Mucosa of stomach (tissue), 1 donor: ENCODE measurements around the gene NYNRIN.
"Not testable (repeated sequence)": the region's sequence is repeated elsewhere in the genome, so short reads cannot be mapped to it uniquely, and the experiment has no call there.

ENCODE experiments used
- H3K27me3 ChIP-seq: one replicate; pipeline ENCODE4 v1.7.0; 2013; ENCODE audit warnings: mild to moderate bottlenecking, low read length; ENCODE audit not compliant: control insufficient read depth, insufficient read depth
- H3K36me3 ChIP-seq: one replicate; pipeline ENCODE4 v1.7.0; 2013; ENCODE audit warnings: low read length; ENCODE audit not compliant: control insufficient read depth, insufficient read depth
- H3K4me1 ChIP-seq: one replicate; pipeline ENCODE4 v1.7.0; 2013; ENCODE audit warnings: mild to moderate bottlenecking, low read length; ENCODE audit not compliant: control insufficient read depth, insufficient read depth
- H3K4me3 ChIP-seq: one replicate; pipeline ENCODE4 v1.7.0; 2013; ENCODE audit warnings: low read length
- H3K9ac ChIP-seq: one replicate; pipeline ENCODE4 v1.7.0; 2013; ENCODE audit warnings: mild to moderate bottlenecking, low read length, moderate library complexity
- H3K9me3 ChIP-seq: one replicate; pipeline ENCODE4 v1.7.0; 2013; ENCODE audit warnings: mild to moderate bottlenecking, low read length, moderate library complexity; ENCODE audit not compliant: control insufficient read depth
- donor health status: Pancreatic carcinoma.

NYNRIN gene

GRCh38 chr14:24441904-24442239, 43.1 kb downstream of the NYNRIN start:
- H3K36me3 ChIP-seq: peaks cover 20% of the 10 kb centered on the region
- H3K4me3 ChIP-seq: peak overlapping the region; percentile 61
- no peaks in the 10 kb centered on the region for H3K9me3 ChIP-seq
- H3K27me3 ChIP-seq: no peaks in the 10 kb centered on the region
- H3K9ac ChIP-seq: peak overlapping the region; percentile 91
- H3K4me1 ChIP-seq: peaks cover 19% of the 10 kb centered on the region

GRCh38 chr14:24442240-24443052, 43.6 kb downstream of the NYNRIN start, which contains the start of gene SDR39U1:
Gene SDR39U1, minus strand, starts transcription at chr14:24442776. Its CDS starts 7 bp downstream, at chr14:24442769.
- H3K4me3 ChIP-seq: peak within 1 kb of the TSS; percentile 61
- H3K9me3 ChIP-seq: no peaks in the 10 kb centered on the region
- H3K4me1 ChIP-seq: peaks cover 17% of the 10 kb centered on the region
- no peaks in the 10 kb centered on the region for H3K27me3 ChIP-seq
- peak within 1 kb of the TSS; percentile 91 for H3K9ac ChIP-seq
- peaks cover 15% of the 10 kb centered on the region for H3K36me3 ChIP-seq

- H3K27me3 ChIP-seq: no peaks in the 10 kb centered on the region
- H3K4me3 ChIP-seq: peak overlapping the region; percentile 61
- peak overlapping the region; percentile 91 for H3K9ac ChIP-seq
- peaks cover 17% of the 10 kb centered on the region for H3K4me1 ChIP-seq
- no peaks in the 10 kb centered on the region for H3K9me3 ChIP-seq
- H3K36me3 ChIP-seq: peaks cover 11% of the 10 kb centered on the region
Measured at GRCh38 chr14:24443053-24443665, 44.4 kb downstream of the NYNRIN start.

GRCh38 chr14:24450828-24451227, 52.0 kb downstream of the NYNRIN start:
- H3K4me3 ChIP-seq, H3K9me3 ChIP-seq, H3K36me3 ChIP-seq, H3K27me3 ChIP-seq, H3K9ac ChIP-seq, H3K4me1 ChIP-seq: not testable (repeated sequence)

GRCh38 chr14:24456980-24457379, 58.2 kb downstream of the NYNRIN start:
- Histone ChIP-seq H3K4me1 (no peaks in the 10 kb centered on the region), H3K9ac (no peak overlapping the region), H3K36me3 (no peaks in the 10 kb centered on the region), H3K9me3 (no peaks in the 10 kb centered on the region), H3K27me3 (no peaks in the 10 kb centered on the region), H3K4me3 (no peak overlapping the region)

- no peak overlapping the region for H3K9ac ChIP-seq
- no peaks in the 10 kb centered on the region for H3K9me3 ChIP-seq
- H3K36me3 ChIP-seq: no peaks in the 10 kb centered on the region
- H3K27me3 ChIP-seq: no peaks in the 10 kb centered on the region
- no peak overlapping the region for H3K4me3 ChIP-seq
- H3K4me1 ChIP-seq: no peaks in the 10 kb centered on the region
Measured at GRCh38 chr14:24458736-24459135, 59.9 kb downstream of the NYNRIN start.

GRCh38 chr14:24459331-24459730, 60.5 kb downstream of the NYNRIN start:
- no peaks in the 10 kb centered on the region for H3K4me1 ChIP-seq
- H3K4me3 ChIP-seq: no peak overlapping the region
- no peak overlapping the region for H3K9ac ChIP-seq

GRCh38 chr14:24461336-24461735, 62.5 kb downstream of the NYNRIN start:
- Histone ChIP-seq H3K36me3 (no peaks in the 10 kb centered on the region), H3K4me1 (no peaks in the 10 kb centered on the region), H3K9ac (no peak overlapping the region), H3K4me3 (no peak overlapping the region), H3K27me3 (no peaks in the 10 kb centered on the region), H3K9me3 (no peaks in the 10 kb centered on the region)

More at GRCh38 chr14:24459331-24459730, 60.5 kb downstream of the NYNRIN start:
- H3K27me3 ChIP-seq: no peaks in the 10 kb centered on the region
- no peaks in the 10 kb centered on the region for H3K36me3 ChIP-seq
- H3K9me3 ChIP-seq: no peaks in the 10 kb centered on the region

GRCh38 chr14:24463017-24463883, 64.4 kb downstream of the NYNRIN start:
- no peaks in the 10 kb centered on the region for H3K36me3 ChIP-seq
- no peaks in the 10 kb centered on the region for H3K27me3 ChIP-seq
- H3K9me3 ChIP-seq: no peaks in the 10 kb centered on the region
- no peaks in the 10 kb centered on the region for H3K4me1 ChIP-seq
- no peak overlapping the region for H3K4me3 ChIP-seq
- H3K9ac ChIP-seq: no peak overlapping the region

GRCh38 chr14:24463884-24464785, 65.3 kb downstream of the NYNRIN start:
- Histone ChIP-seq H3K36me3 (no peaks in the 10 kb centered on the region), H3K4me3 (no peak overlapping the region), H3K4me1 (no peaks in the 10 kb centered on the region), H3K27me3 (no peaks in the 10 kb centered on the region), H3K9ac (no peak overlapping the region), H3K9me3 (no peaks in the 10 kb centered on the region)

- no peaks in the 10 kb centered on the region for H3K4me1 ChIP-seq
- no peaks in the 10 kb centered on the region for H3K36me3 ChIP-seq
- H3K9me3 ChIP-seq: no peaks in the 10 kb centered on the region
- no peak overlapping the region for H3K4me3 ChIP-seq
- H3K9ac ChIP-seq: no peak overlapping the region
- no peaks in the 10 kb centered on the region for H3K27me3 ChIP-seq
Measured at GRCh38 chr14:24465368-24465767, 66.6 kb downstream of the NYNRIN start.
